GM12878 (cell line): ENCODE measurements around the gene FBXO21. TPM values are rescaled to one million over a fixed set of nuclear protein-coding genes. Genes with fewer than 3 reads are reported as not detected.

ENCODE experiments used
- ATAC-seq: fragments of 200-7000 bp; cut with Tn5 transposase; 3 replicates; pipeline ENCODE4 v1.9.1; 2020; ENCODE audit warnings: mild to moderate bottlenecking, moderate library complexity
- BruUV-seq: library from RNA; stranded (reverse); fragments of 400-500 nt; replicated peaks from 2 replicates; lab custom pipeline; 2021; lab: Mats Ljungman, UMichigan
- CTCF ChIA-PET: fragments of 300-600 bp; sonication (Branson Sonifier 250); formaldehyde crosslinking; extraction: SDS; loops from one replicate; lab custom pipeline; 2021; ENCODE audit warnings: inconsistent platforms; lab: Yijun Ruan, JAX
- POLR2A ChIA-PET: fragments of 350-600 bp; formaldehyde crosslinking; extraction: SDS; loops from one replicate; lab custom pipeline; 2021; ENCODE audit warnings: inconsistent platforms; lab: Charles Lee
- RAD21 ChIA-PET: fragments of 300-600 bp; sonication (Branson Sonifier 250); formaldehyde crosslinking; loops from one replicate; lab custom pipeline; 2023; ENCODE audit warnings: antibody characterized with exemption; ENCODE audit not compliant: unreplicated experiment; lab: Charles Lee
- SMC1A ChIA-PET: fragments of 300-600 bp; sonication (Branson Sonifier 250); formaldehyde crosslinking; loops from one replicate; lab custom pipeline; 2023; ENCODE audit not compliant: unreplicated experiment, uncharacterized antibody; lab: Charles Lee
- DNase-seq: peaks from one replicate; pipeline ENCODE4 v3.0.0-alpha.2; 2011; ENCODE audit warnings: low read depth, low spot score
- FAIRE-seq: peaks from 3 replicates; lab custom pipeline; 2011; peaks lifted over from hg19 to GRCh38; lab: Jason Lieb, UNC
- H2AFZ ChIP-seq: 2 replicates; pipeline ENCODE4 v1.6.0; 2011; ENCODE audit warnings: low read depth, low read length, control low read depth; ENCODE audit not compliant: control insufficient read depth
- H3K27ac ChIP-seq: 2 replicates; pipeline ENCODE4 v1.5.1; 2011; ENCODE audit warnings: control low read depth; ENCODE audit not compliant: control insufficient read depth, insufficient read depth
- H3K27me3 ChIP-seq, 2 experiments: replicated peaks in 1 of 2; 2 replicates each; pipeline versions ENCODE4 v1.6.0 to v1.6.1; 2011; ENCODE audit warnings: low read length in 1 of 2; ENCODE audit not compliant: control insufficient read depth in 2 of 2, insufficient read depth in 2 of 2
- H3K36me3 ChIP-seq, 2 experiments: 2 replicates each; pipeline ENCODE4 v1.5.1; 2011; ENCODE audit warnings: low read length in 1 of 2; ENCODE audit not compliant: control insufficient read depth in 2 of 2, insufficient read depth in 2 of 2
- H3K4me1 ChIP-seq: 2 replicates; pipeline ENCODE4 v1.6.1; 2011; ENCODE audit warnings: mild to moderate bottlenecking, low read length, moderate library complexity, mixed read lengths; ENCODE audit not compliant: control insufficient read depth, insufficient read depth
- H3K4me2 ChIP-seq: 2 replicates; pipeline ENCODE4 v1.6.0; 2011; ENCODE audit warnings: control low read depth; ENCODE audit not compliant: control insufficient read depth, insufficient read depth
- H3K4me3 ChIP-seq: fragments of 200-600 bp; sonication (generic); 2 replicates; pipeline ENCODE4 v1.5.1; 2016
- H3K79me2 ChIP-seq: 2 replicates; pipeline ENCODE4 v1.6.0; 2011; ENCODE audit warnings: low read length; ENCODE audit not compliant: control insufficient read depth, insufficient read depth
- H3K9ac ChIP-seq: 2 replicates; pipeline ENCODE4 v1.8.0; 2011; ENCODE audit warnings: low read length, control low read depth, mixed read lengths; ENCODE audit not compliant: control insufficient read depth, insufficient read depth
- H3K9me3 ChIP-seq: replicated peaks from 3 replicates; pipeline ENCODE4 v1.5.1; 2011; ENCODE audit warnings: mild to moderate bottlenecking, low read length; ENCODE audit not compliant: control insufficient read depth, insufficient read depth
- H4K20me1 ChIP-seq: 2 replicates; pipeline ENCODE4 v1.6.0; 2011; ENCODE audit not compliant: control insufficient read depth, insufficient read depth
- ASH2L ChIP-seq: fragments of 300-600, 200-600 bp; sonication (generic); IDR thresholded peaks from 2 replicates; pipeline ENCODE4 v1.6.1; 2017; ENCODE audit warnings: low read depth, mild to moderate bottlenecking, borderline replicate concordance
- FOS ChIP-seq: IDR thresholded peaks from 3 replicates; pipeline ENCODE4 v1.6.1; 2011; ENCODE audit warnings: borderline replicate concordance; ENCODE audit not compliant: insufficient read length; ENCODE audit errors: extremely low read depth
- HDGF ChIP-seq: fragments of 450-650 bp; IDR thresholded peaks from 2 replicates; pipeline ENCODE4 v1.6.1; 2016; ENCODE audit warnings: antibody characterized with exemption
- IRF4 ChIP-seq: IDR thresholded peaks from 2 replicates; pipeline ENCODE4 v1.6.1; 2011; ENCODE audit warnings: low read depth, low read length
- JUNB ChIP-seq: IDR thresholded peaks from 2 replicates; pipeline ENCODE4 v1.6.1; 2016; ENCODE audit warnings: antibody characterized with exemption, mild to moderate bottlenecking
- KDM1A ChIP-seq: fragments of 200-600 bp; sonication (generic); IDR thresholded peaks from 2 replicates; pipeline ENCODE4 v1.6.1; 2016; ENCODE audit warnings: borderline replicate concordance
- NR2F1 ChIP-seq: fragments of 450-650 bp; conservative IDR thresholded peaks from 2 replicates; pipeline ENCODE4 v1.6.1; 2017; ENCODE audit warnings: mild to moderate bottlenecking
- POLR2AphosphoS2 ChIP-seq: IDR thresholded peaks from 2 replicates; pipeline ENCODE4 v1.6.1; 2011; ENCODE audit warnings: low read depth, mild to moderate bottlenecking, low read length, improper control_type of control experiment, moderate library complexity
- RCOR1 ChIP-seq: conservative IDR thresholded peaks from 2 replicates; pipeline ENCODE4 v1.6.1; 2012; ENCODE audit warnings: low read depth, low read length, improper control_type of control experiment
- SMAD5 ChIP-seq: IDR thresholded peaks from 2 replicates; pipeline ENCODE4 v1.6.1; 2016; ENCODE audit warnings: antibody characterized with exemption, low read depth
- SUZ12 ChIP-seq: fragments of 200-600 bp; sonication (generic); IDR thresholded peaks from one replicate; pipeline ENCODE4 v1.6.1; 2018; ENCODE audit warnings: antibody characterized with exemption, mild to moderate bottlenecking; ENCODE audit not compliant: unreplicated experiment
- TCF3 ChIP-seq: IDR thresholded peaks from 2 replicates; pipeline ENCODE4 v1.6.1; 2012; ENCODE audit warnings: low read depth, mild to moderate bottlenecking, low read length, borderline replicate concordance; ENCODE audit not compliant: insufficient read depth
- WGBS: methylation state at CpG from one replicate; pipeline ENCODE4 v1.1.6; 2016; ENCODE audit warnings: low lambda C conversion rate; ENCODE audit not compliant: insufficient replicate concordance, insufficient coverage; ENCODE audit errors: missing lambda C conversion rate; 5-methylcytosine and 5-hydroxymethylcytosine counted together
- in situ Hi-C: fragments of 300-500 bp; cut with MboI; formaldehyde crosslinking; loops from 9 replicates; pipeline ENCODE4 v1.14.3; 2018; ENCODE audit warnings: mixed read lengths
- intact Hi-C: fragments of 100-400 bp; cut with micrococcal nuclease; formaldehyde crosslinking; loops from one replicate; pipeline ENCODE4 v1.14.2; 2022; ENCODE audit not compliant: unreplicated experiment
- polyA plus RNA-seq, 11 experiments: library from polyadenylated mRNA; depleted of rRNA in 4 of 11; unstranded in 6 of 11; stranded (reverse) in 5 of 11; fragments of >200 nt; fragmentation: Nextera tagmentation in 4 of 11; fragmentation: Illumina TruSeq in 1 of 11; extraction: Ambion mirVana in 4 of 11; extraction: Trizol in 1 of 11; gene quantifications; 1 replicate in 1 of 11; 2 replicates in 10 of 11; pipeline versions ENCODE4 v1.2.1 to v1.2.3, GENCODE V29; 2011 to 2016; ENCODE audit warnings: inconsistent platforms in 2 of 11, missing spikeins in 2 of 11, low read depth in 1 of 11
- total RNA-seq, 4 experiments: library from RNA; depleted of rRNA in 3 of 4; stranded (reverse); fragments of >200 nt in 3 of 4; fragmentation: Illumina TruSeq in 1 of 4; extraction: Trizol in 1 of 4; gene quantifications; 2 replicates each; pipeline versions ENCODE4 v1.2.1 to v1.2.3, GENCODE V29; 2013 to 2021
- TF ChIP-seq, protein P1 (sequence below): fragments of 450-650 bp; IDR thresholded peaks from 2 replicates; pipeline ENCODE4 v1.6.1; 2016; ENCODE audit warnings: mild to moderate bottlenecking
- TF ChIP-seq, protein P2 (sequence below): IDR thresholded peaks from 2 replicates; pipeline ENCODE4 v1.6.1; 2011; ENCODE audit warnings: low read depth, low read length, improper control_type of control experiment, borderline replicate concordance
- TF ChIP-seq, protein P3 (sequence below): IDR thresholded peaks from 2 replicates; pipeline ENCODE4 v1.6.1; 2012; ENCODE audit warnings: low read length, inconsistent platforms
- TF ChIP-seq, protein P4 (sequence below): fragments of 450-650 bp; formaldehyde crosslinking; IDR thresholded peaks from 2 replicates; pipeline ENCODE4 v1.5.0; 2022; ENCODE audit warnings: mild to moderate bottlenecking, missing genetic modification characterization

The FBXO21 gene
- total and polyA plus RNA-seq, 10 of the 15 experiments (the other 5 are each of a cell fraction or from before 2014, with no cell fraction given), result 5.5 to 32.6 (median 18.9) TPM

DNA sequence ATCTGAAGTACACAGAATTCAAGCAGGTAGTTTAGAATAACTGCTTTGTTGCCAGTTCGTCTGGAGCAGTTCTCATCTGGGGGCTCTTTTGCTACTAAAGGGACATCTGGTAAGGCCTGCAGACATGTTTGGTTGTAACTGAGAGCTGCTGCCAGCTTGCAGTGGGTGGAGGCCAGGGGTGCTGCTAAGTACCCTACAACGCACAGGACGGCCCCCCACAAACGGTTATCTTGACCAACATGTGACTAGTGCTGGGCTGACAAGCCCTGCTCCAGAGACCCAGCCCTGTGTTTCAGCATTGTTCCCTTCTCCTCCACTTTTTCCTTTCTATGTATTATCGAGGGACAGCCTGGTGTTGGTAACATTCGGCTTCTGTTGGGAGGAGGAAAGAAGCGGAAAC is 40.8 kb downstream of the FBXO21 start:
- in situ Hi-C loops (no loop called here), intact Hi-C loops (no loop called here)
- Histone ChIP-seq H3K4me2 (no peak overlapping the region), H3K79me2 (no peaks in the 10 kb centered on the region), H2AFZ (no peak overlapping the region), H3K9me3 (no peaks in the 10 kb centered on the region), H3K27me3 (no peaks in the 10 kb centered on the region), H3K9ac (no peak overlapping the region), H3K36me3 (peaks cover 5 to 33% of the 10 kb centered on the region in 2 experiments), H3K4me3 (no peak overlapping the region), H3K27ac (no peak overlapping the region), H4K20me1 (no peaks in the 10 kb centered on the region), H3K4me1 (no peaks in the 10 kb centered on the region; the same call in 1 of the 2 replicates)
- BruUV-seq, result no TSS peak
- ChIA-PET SMC1A (no interaction called here), RAD21 (no interaction called here), POLR2A (no interaction called here), CTCF (no interaction called here)
- 98% methylated on average over 7 of the region's 7 CpGs for WGBS
- no peak for FAIRE-seq
- DNase-seq, result no peak
- no peak for ATAC-seq
- TF ChIP-seq TCF3 (no peak), ASH2L (no peak), RCOR1 (no peak), SUZ12 (no peak), KDM1A (no peak), IRF4 (no peak), FOS (no peak), POLR2AphosphoS2 (no peak), HDGF (no peak), NR2F1 (no peak), SMAD5 (no peak), JUNB (no peak)
- TF ChIP-seq, protein P1, sequence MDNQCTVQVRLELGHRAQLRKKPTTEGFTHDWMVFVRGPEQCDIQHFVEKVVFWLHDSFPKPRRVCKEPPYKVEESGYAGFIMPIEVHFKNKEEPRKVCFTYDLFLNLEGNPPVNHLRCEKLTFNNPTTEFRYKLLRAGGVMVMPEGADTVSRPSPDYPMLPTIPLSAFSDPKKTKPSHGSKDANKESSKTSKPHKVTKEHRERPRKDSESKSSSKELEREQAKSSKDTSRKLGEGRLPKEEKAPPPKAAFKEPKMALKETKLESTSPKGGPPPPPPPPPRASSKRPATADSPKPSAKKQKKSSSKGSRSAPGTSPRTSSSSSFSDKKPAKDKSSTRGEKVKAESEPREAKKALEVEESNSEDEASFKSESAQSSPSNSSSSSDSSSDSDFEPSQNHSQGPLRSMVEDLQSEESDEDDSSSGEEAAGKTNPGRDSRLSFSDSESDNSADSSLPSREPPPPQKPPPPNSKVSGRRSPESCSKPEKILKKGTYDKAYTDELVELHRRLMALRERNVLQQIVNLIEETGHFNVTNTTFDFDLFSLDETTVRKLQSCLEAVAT, result no peak
- TF ChIP-seq, protein P2, sequence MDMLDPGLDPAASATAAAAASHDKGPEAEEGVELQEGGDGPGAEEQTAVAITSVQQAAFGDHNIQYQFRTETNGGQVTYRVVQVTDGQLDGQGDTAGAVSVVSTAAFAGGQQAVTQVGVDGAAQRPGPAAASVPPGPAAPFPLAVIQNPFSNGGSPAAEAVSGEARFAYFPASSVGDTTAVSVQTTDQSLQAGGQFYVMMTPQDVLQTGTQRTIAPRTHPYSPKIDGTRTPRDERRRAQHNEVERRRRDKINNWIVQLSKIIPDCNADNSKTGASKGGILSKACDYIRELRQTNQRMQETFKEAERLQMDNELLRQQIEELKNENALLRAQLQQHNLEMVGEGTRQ, result no peak
- TF ChIP-seq, protein P3, sequence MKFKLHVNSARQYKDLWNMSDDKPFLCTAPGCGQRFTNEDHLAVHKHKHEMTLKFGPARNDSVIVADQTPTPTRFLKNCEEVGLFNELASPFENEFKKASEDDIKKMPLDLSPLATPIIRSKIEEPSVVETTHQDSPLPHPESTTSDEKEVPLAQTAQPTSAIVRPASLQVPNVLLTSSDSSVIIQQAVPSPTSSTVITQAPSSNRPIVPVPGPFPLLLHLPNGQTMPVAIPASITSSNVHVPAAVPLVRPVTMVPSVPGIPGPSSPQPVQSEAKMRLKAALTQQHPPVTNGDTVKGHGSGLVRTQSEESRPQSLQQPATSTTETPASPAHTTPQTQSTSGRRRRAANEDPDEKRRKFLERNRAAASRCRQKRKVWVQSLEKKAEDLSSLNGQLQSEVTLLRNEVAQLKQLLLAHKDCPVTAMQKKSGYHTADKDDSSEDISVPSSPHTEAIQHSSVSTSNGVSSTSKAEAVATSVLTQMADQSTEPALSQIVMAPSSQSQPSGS, result no peak
- TF ChIP-seq, protein P4, sequence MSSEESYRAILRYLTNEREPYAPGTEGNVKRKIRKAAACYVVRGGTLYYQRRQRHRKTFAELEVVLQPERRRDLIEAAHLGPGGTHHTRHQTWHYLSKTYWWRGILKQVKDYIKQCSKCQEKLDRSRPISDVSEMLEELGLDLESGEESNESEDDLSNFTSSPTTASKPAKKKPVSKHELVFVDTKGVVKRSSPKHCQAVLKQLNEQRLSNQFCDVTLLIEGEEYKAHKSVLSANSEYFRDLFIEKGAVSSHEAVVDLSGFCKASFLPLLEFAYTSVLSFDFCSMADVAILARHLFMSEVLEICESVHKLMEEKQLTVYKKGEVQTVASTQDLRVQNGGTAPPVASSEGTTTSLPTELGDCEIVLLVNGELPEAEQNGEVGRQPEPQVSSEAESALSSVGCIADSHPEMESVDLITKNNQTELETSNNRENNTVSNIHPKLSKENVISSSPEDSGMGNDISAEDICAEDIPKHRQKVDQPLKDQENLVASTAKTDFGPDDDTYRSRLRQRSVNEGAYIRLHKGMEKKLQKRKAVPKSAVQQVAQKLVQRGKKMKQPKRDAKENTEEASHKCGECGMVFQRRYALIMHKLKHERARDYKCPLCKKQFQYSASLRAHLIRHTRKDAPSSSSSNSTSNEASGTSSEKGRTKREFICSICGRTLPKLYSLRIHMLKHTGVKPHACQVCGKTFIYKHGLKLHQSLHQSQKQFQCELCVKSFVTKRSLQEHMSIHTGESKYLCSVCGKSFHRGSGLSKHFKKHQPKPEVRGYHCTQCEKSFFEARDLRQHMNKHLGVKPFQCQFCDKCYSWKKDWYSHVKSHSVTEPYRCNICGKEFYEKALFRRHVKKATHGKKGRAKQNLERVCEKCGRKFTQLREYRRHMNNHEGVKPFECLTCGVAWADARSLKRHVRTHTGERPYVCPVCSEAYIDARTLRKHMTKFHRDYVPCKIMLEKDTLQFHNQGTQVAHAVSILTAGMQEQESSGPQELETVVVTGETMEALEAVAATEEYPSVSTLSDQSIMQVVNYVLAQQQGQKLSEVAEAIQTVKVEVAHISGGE (CRISPR knock-in tag), result no peak
